T-helper 2 cell (primary cell): ENCODE measurements around the gene SUPT5H.

Source experiments
- DNase-seq, 5 experiments: peaks; one replicate each; pipeline versions ENCODE4 v3.0.0 to v3.0.0-alpha.2; 2012 to 2022

SUPT5H gene

GRCh38 chr19:39498798-39499642 lies 53.6 kb downstream of the SUPT5H start, which contains the start of gene DLL3:
Gene DLL3, plus strand, starts transcription at chr19:39498947. Its CDS starts 28 bp downstream, at chr19:39498975.
- DNase-seq = peak in 1 of 5 experiments; percentile 38

DNA sequence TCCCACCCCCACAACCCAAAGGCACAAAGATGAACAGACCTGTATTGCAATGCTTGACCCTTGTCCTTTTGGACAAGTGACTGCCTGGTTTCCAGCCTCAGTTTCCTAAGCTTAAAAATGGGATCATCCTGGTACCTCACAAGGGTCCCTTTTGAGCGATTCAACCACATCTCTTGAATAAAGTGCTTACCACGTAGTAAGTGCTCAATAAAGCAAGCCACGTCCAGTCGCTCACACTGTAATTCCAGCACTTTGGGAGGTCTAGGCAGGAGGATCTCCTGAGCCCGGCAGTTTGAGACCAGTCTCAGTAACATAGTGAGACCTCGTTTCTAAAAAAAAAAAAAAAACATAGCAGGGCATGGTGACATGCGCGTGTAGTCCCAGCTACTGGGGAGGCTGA lies 54.5 kb downstream of the SUPT5H start:
- DNase-seq = no peak

DNA sequence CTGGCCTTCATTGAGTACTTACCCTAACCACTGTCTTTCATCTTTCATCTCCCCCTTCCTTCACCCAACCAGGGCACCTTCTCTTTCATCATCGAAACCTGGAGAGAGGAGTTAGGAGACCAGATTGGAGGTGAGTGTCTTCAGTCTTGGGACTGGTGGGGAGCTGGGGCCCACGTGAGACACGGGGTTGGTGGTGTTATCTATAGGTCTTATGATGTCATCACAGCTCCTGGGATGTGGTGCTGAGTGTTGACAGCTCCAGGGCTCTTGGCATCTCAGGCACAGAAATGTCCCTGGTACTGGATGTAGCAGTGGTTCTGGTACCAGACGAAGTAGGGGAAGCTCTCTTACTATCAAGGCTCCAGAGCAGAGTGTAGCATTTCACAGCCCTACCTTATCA lies 55.2 kb downstream of the SUPT5H start:
- DNase-seq = no peak

DNA sequence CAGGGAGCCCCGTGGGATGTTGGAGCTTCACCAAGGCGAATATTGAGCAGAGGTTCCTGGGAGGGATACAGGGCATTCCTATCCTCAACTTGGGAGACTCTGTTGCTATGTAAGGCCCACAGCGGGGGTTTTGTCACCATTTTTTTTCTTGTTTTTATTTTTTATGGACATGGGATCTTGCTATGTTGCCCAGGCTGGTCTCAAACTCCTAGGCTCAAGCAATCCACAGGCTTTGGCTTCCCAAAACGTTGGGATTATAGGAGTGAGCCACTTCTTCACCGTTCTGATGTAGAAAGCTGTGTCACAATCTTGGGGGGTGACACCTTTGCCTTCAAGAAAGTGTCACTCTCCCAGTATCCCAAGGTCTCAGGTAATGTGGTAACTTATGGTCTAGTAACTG lies 56.0 kb downstream of the SUPT5H start:
- no peak for DNase-seq

GRCh38 chr19:39502640-39503417 lies 57.4 kb downstream of the SUPT5H start:
- DNase-seq = peak; percentile 62 to 92 (median 69)

GRCh38 chr19:39506598-39506943 lies 61.2 kb downstream of the SUPT5H start:
- no peak for DNase-seq

- DNase-seq = peak in 4 of 5 experiments; percentile 28 to 86 (median 44)
Measured at GRCh38 chr19:39506944-39507714, 61.7 kb downstream of the SUPT5H start.

- DNase-seq = no peak
Measured at GRCh38 chr19:39507715-39508364, 62.5 kb downstream of the SUPT5H start.

- DNase-seq = no peak
Measured at GRCh38 chr19:39508629-39509028, 63.2 kb downstream of the SUPT5H start.

GRCh38 chr19:39509233-39509632 lies 63.9 kb downstream of the SUPT5H start:
- DNase-seq = no peak

DNA sequence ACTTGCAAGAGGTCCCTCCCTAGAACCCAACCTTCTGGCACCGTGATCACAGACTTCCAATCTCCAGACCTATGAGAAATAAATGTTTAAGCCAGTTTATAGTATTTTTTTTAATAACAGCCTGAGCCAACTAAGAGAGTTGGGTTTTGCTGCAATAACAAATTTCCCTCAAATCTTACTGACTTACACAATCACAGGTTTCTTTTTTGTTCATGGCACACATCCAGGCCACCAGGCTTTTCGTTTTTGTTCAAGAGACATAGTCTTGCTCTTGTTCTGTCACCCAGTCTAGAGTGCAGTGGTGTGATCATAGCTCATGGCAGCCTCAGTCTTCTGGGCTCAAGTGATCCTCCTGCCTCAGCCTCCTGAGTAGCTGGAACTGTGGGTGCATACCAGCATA lies 67.6 kb downstream of the SUPT5H start:
- DNase-seq = no peak

DNA sequence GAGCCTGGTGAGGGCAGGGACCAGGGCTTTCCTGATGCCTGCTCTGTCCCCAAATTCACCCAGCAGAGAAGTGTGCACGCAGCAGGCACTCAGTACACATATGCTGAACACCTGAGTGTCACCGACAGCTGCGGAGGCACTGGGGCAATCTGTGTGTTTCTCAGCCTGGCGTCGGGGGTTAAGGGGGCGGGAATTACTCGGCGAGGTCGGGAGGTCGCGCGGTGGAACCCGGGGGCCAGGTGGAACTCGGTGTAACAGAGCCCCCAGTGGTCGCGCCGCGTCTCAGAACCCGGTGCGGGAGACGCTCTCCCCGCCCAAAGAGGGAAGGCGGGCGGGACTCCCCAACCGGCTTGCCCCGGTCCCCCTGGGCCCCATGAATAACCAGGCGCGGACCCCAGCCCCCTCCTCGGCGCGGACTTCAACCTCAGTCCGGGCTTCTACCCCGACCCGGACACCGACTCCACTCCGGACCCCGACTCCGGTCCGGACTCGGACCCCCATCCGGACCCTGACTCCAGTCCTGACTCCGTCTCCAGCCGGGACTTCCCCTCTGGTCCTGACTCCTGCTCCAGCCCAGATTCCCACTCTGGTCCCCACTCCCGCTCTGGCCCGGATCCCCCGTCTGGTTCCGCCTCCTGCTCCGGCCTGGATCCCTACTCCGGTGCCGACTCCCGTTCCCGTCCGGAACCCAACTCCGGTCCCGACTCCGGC lies 69.6 kb downstream of the SUPT5H start, which contains the start of gene SELENOV:
Gene SELENOV (plus strand): TSS at position 300 of the 711 bp plus-strand sequence. CDS start 74 bp downstream, at position 374.
- no peak for DNase-seq

GRCh38 chr19:39515551-39516191 lies 70.3 kb downstream of the SUPT5H start:
- DNase-seq = no peak

DNA sequence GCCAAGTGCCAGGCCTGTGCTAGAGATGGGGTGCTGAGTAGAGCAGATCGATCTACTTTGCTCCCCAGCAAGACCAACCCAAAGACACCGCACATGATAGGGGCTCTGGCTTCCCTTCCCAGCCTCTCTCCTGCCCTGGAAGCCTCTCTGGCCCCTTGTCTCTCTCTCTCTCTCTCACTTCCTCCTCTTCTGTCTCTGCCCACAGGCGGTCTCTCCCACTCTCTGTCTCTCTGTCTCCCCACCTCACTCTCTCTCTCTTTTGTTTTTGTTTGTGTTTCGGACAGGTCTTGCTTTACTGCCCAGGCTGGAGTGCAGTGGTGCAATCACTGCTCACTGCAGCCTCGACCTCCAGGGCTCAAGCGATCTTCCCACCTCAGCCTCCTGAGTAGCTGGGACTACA lies 70.9 kb downstream of the SUPT5H start:
- DNase-seq = no peak

GRCh38 chr19:39517432-39517831 lies 72.0 kb downstream of the SUPT5H start:
- DNase-seq = no peak

DNA sequence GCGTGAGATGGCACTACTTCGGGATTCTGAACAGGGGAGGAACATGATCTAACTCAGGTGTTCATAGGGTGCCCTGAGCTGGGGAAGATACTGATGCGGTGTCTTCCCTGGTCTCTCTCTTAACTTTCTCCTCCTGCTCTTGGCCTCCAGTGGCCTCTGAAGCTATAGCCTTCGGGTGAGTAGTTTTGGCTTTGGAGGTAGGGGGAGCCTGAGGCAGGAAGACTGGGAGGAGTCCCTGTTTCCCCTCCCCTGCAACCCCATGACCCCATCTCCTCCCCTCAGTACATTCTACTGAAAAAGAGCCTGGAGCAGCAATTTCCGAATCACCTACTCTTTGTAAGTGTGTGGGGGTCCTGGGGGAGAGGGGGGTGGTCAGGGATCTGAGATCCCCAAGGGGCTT lies 73.1 kb downstream of the SUPT5H start:
- no peak for DNase-seq

- no peak for DNase-seq
Measured at GRCh38 chr19:39518975-39519374, 73.6 kb downstream of the SUPT5H start.

DNA sequence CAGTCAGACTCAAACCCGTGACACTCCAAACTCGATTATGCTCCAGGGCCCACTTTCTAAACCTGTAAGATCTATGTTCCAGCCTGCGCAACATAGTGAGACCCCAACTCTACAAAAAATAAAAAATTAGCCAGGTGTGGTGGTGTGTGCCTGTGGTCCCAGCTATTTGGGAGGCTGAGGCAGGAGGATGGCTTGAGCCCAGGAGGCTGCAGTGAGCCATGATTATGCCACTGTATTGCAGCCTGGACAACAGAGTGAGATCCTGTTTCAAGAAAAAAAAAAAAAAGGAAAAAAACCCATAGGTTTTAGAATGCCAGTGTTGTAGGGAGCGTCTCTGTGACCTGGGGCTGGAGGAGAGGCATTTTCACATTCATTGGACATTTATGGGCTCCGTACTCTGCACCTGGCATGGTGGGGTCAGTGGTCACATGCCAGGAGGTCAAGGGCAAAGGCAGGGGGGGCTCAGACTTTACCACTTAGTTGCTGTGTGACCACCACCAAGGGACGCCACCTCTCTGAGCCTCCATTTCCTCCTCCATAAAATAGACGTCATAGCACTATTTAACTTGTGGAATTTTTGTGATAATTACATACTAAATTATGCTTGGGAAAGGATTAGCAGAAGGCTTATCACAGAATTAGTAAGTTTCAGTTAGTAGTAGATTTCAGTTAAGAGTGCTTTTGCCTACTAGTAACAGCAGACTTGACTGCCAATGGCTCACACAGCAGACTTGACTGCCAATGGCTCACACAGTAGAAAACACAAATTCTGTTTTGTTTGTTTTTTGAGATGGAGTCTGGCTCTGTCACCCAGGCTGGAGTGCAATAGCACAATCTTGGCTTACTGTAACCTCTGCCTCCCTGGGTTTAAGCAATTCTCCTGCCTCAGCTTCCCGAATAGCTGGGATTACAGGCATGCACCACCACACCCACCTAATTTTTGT lies 75.4 kb downstream of the SUPT5H start:
- DNase-seq = no peak

- no peak for DNase-seq
Measured at GRCh38 chr19:39524495-39524894, 79.1 kb downstream of the SUPT5H start.

DNA sequence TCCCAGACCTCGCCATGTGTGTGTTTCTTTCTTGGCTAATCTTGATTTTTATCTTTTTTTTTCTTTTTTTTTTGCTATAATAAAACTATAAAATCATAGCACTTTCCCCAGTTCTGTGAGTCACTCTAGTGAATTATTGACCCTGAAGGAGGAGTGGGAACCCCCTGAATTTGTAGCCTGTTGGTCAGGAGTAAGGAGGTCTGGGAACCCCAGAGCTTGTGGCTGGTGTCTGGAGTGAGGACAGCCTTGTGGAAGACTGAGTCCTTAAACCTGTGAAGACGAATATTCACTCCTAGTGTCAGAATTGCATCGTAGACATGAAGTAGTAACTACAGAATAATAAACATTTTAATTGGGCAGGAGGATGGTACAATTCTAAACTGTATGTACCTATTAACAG lies 79.8 kb downstream of the SUPT5H start:
- no peak for DNase-seq
